GM12874 (cell line): Measurements from ENCODE around the gene FCN1.

Experiments
- CTCF ChIP-seq: IDR thresholded peaks from 2 replicates; pipeline ENCODE4 v1.5.1; 2011; ENCODE audit warnings: low read depth, mild to moderate bottlenecking, control low read depth, low read length, moderate library complexity; ENCODE audit not compliant: insufficient read depth

The FCN1 gene

GRCh38 chr9:134902936-134903335 lies 14.8 kb downstream of the FCN1 start:
- no peak for TF ChIP-seq CTCF

GRCh38 chr9:134899818-134900217 lies 17.9 kb downstream of the FCN1 start:
- no peak for TF ChIP-seq CTCF

DNA sequence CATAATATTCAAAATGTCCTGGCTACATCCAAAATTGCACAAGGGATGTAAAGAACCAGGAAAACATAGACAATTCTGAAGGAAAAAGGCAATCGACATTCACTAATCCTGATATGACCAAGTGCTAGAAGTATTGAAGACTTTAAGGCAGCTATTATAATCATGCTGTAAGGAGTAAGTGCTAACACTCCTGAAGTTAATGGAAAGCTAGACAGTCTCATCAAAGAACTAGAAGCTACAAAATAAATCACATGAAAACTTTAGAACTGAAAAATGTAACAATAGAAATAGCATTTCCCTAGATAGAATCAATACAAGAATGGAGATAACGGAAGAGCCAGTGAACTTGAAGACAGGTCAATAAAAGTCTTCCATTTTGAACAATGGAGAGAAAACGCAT lies 18.5 kb downstream of the FCN1 start:
- no peak for TF ChIP-seq CTCF

GRCh38 chr9:134898319-134898718 lies 19.4 kb downstream of the FCN1 start:
- TF ChIP-seq CTCF: no peak

DNA sequence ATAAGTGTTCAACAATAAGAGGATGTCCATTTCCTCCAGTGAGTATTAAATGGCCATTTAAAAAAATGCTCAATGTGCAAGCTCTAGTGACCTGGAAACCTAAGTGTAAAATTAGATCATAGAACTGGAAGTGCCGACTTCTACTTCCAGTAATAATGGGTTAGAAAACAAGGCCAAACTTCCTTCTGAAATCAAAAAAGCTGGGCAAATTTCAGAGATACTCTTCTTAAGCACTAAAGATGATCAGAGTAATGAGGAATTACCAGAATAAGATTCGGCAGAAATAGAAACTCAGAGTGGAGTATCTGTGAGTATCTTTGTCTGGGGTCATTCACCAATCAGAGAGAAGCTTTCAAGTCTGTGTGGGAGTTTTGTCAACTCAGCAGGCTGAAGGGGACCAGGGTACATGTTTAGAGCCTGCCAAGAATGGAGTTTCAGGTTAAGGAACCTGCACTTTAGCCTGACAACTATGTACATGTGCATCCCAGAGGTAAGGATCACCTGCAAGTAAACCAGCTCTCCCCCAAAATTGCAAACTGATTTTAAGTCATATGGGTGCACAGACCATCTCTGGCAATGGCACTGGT lies 20.0 kb downstream of the FCN1 start:
- TF ChIP-seq CTCF: no peak

GRCh38 chr9:134896834-134897583 lies 20.7 kb downstream of the FCN1 start:
- TF ChIP-seq CTCF: no peak

DNA sequence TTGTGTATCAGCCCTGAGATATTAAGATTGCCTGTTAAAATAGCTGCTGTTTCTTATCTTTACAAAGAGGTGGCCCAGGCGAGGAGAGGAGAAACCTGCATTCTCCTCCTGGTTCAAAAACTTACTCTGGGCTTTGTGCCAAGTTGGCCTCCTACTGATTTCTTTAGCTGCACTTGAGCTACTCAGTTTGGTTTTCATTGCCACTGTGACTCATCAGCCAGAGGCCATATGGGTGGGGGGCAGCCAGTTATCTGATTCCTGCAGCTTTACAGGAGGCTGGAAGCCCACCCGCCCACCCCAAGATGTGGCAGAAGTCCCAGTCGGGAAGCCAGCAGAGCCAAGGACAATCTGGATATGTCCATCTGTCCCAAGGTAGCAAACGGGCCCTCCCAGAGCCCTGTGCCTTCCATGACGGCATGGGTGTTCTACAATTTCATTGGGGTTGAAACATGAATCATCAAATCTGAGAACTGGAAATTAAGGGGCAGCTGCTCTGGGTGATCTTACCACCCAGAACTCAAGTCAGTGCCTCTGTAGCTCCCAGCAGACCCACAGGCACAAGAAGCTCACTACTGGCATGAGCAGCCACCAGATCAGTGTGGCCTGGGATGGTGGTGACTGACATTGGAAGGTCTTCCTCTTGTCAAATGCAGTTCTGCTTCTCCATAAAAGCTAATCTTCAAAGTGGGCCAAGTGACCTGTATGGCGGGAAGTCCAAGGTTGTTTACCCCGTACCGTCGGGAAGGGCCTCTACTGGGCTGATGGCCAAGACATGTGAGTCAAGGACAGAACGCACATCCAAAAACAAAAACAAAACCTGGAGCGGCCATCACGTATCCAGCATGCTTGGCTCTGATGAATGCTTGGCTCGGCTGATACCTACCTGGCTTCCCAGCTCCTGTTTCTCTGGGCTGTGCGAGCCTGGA lies 21.5 kb downstream of the FCN1 start:
- TF ChIP-seq CTCF: no peak
